Gastroesophageal sphincter (tissue), 3 donors: Measurements from ENCODE around the gene ELK1.

Experiments
- CTCF ChIP-seq, 4 experiments: fragments of 200-600 bp in 2 of 4; fragments of 450-650 bp in 2 of 4; sonication (generic) in 1 of 4; IDR thresholded peaks; one replicate each; pipeline ENCODE4 v1.5.1; 2017 to 2019; ENCODE audit warnings: antibody characterized with exemption in 4 of 4, mild to moderate bottlenecking in 2 of 4, moderate library complexity in 2 of 4
- EP300 ChIP-seq: sonication (generic); formaldehyde crosslinking; IDR thresholded peaks from one replicate; pipeline ENCODE4 v1.6.1; 2017; ENCODE audit warnings: antibody characterized with exemption, mild to moderate bottlenecking
- POLR2A ChIP-seq, 2 donors: fragments of 450-650 bp; IDR thresholded peaks; one replicate each; pipeline ENCODE4 v1.6.1; 2017; ENCODE audit warnings: antibody characterized with exemption in 2 of 2, mild to moderate bottlenecking in 2 of 2, moderate library complexity in 1 of 2
- POLR2AphosphoS5 ChIP-seq: sonication (generic); formaldehyde crosslinking; IDR thresholded peaks from one replicate; pipeline ENCODE4 v1.6.1; 2017; ENCODE audit warnings: antibody characterized with exemption

DNA sequence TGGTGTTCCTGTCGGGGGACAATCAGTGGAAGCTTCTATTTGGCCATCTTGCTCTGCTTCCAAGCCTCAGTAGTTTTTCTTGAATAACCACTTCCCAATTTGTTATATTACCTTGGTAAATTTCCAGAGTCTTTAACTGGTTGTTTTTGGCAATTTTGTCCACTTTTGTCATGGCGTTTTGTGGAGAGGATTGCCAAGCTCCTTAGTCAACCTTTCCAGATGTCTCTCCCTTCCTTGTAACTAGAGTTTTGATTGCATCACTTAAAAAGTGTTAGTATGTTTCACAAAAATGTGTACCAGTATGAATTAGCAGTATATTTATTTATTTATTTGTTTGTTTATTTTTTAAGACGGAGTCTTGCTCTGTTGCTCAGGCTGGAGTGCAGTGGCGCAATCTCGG is 24.4 kb upstream of the ELK1 start:
- TF ChIP-seq POLR2A (IDR thresholded peaks at IDR 0.05) (no peak), EP300 (no peak), POLR2AphosphoS5 (no peak), CTCF (IDR thresholded peaks at IDR 0.05) (no peak)
